NK-92 (cell line): ENCODE data around the gene ATG5.

Experiments used
- DNase-seq: peaks from one replicate; lab custom pipeline; 2025; ENCODE audit not compliant: unreplicated experiment; lab: John Stamatoyannopoulos, UW

Gene ATG5

DNA sequence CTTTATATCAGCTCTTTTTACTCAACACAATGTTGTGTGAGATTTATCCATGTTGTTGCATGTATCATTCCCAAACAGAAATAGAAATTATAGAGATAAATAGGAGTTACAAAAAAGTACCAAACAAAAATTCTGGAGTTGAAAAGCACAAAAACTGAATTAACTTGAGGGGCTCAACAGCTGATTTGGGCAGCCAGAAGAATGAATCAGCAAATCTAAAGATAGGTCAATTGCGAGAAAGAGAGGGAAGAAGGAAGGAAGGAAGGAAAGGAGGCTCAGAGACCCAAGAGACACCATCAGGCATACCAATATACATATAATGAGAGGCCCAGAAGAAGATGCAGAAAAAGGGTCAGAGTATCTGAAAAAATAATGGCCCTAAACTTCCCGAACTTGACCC lies 98.9 kb downstream of the ATG5 start:
- DNase-seq, result no peak

DNA sequence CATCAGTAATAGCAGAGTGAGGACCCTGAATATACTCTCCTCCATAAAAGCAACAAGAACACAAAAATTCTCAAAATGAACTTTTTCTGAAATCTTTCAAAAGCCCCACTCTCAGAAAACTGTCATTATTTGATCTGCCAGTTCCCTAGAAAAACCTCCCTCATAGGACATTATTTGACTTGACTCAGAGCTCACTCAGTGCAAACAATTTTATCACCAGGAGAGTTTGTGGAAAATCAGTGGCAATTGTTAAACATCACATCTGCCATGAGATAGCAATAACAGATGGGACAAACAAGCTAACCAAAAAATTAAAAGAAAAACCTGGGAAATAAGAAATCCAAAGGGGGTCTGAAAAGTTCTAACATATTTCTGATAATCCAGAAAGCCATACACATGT lies 100.0 kb downstream of the ATG5 start:
- no peak for DNase-seq

DNA sequence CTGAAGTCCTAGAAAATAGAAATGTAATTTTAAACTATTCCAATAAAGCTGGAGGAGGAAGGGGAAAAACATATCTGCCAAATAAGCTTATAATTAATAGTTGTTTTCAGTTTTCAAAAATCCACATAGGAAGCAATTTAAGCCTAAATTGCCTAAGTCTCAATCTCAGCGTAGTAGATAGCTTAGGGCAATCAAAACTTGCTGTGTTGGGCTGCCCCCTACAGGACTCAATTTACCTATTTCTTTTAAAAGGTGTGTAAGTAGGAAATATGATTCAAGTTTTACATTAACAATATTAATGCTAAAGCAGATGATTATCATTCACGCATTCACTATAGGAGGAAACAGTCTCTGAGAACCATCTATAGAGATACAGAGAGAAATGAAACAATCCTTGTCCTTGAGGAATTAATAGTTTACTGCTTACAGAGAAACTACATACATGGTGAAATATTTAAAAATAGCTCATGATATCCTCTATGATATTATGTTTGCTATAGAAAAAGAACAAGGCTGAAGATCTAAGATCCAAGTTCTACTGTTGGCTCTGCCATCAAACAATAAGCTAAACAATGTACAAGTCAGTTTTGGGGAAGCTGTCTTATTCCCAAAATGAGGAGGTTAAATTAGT lies 102.1 kb downstream of the ATG5 start:
- no peak for DNase-seq

DNA sequence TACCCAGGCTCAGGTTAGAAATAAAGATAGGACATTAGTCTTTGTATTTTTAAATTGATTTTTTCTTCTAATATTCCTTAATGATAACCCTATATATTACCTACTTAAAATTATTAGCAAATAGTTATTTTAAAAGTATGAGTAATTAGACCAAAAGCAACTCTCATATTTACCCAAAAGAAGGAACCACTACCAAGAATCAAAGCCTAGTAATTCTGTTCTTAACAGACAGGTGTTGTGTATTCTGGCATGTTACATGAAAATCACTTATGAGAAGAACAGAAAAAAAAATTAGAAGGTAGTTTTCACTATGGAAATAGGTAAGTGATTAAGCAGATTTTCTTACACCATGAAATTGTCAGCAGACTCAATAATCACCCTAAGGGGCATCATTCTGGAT lies 105.1 kb downstream of the ATG5 start:
- DNase-seq, result no peak

DNA sequence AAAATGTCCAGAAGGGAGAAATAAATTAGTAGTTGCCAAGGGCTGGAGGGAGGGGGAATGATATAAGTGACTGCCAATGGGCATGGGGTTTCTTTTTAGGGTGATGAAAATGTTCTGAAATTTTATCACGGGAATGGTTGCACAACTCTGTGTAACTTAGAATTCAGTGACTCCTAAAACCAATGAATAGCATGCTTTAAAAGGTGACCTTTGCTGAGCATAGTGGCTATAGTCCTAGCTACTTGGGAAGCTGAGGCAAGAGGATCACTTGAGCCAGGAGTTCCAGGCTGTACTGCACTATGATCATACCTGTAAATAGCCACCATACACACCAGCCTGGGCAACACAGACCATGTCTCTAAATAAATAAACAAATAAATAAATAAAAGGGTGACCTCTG lies 109.0 kb downstream of the ATG5 start:
- DNase-seq, result no peak

DNA sequence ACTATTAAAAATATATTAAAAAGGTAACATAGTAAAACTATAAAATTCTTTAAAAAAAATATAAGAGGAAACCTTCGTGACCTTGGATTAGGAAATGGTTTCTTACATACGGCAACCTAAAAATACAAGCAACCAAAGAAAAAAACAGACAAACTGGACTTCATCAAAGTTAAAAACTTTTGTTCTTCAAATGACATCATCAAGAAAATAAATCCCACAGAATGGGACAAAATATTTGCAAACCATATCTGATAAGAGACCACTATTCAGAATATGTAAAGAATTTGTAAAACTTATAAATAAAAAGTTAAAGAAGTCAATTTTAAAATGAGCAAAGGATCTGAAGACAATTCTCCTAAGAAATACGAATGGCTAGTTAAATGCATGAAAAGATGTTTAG lies 110.0 kb downstream of the ATG5 start:
- DNase-seq, result no peak

DNA sequence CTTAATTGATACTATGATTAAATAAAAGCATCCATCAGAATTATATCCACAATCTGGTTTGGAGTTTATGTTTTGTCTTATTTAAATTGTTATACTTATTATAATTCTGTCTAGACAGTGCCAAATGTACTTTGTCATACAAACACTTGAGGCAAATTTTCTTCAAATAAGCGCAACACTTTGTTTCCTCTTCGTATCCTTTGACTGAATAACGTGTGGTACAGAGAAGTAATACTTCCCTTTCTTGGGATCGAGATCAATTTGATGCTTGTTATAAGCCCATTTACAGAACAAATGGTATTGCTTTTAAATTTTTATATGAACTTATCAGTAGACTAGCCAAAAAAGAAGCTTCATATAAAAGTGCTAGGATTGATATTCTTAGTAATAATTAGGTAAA lies 111.0 kb downstream of the ATG5 start:
- DNase-seq, result no peak

DNA sequence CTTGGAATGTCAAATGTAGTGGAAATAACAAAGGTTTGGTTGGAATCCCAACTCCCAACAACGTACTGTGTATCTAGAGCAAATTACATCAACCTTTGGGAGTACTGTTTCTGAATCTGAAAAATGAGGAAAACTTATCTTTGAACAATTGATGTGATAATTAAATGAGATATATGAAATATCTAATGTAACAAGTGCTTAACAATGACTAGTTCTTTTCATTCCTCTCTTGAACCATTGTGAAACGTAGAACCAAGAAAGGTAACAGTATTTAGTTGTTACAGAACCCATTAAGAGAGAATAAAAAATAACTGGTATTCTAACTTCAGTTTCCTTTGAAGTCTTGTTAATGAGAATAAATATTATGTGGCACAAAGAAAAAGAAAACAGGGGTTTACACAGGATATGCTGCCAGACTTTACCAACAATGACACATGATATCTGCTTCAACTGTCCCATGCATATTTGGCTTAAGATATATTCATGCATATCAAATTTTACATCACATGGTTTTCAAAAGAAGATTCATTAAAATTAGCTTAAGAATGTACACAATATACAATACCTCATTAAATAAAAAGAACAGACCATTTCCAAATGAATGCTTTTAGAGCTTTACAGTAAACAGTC lies 111.8 kb downstream of the ATG5 start:
- no peak for DNase-seq

DNA sequence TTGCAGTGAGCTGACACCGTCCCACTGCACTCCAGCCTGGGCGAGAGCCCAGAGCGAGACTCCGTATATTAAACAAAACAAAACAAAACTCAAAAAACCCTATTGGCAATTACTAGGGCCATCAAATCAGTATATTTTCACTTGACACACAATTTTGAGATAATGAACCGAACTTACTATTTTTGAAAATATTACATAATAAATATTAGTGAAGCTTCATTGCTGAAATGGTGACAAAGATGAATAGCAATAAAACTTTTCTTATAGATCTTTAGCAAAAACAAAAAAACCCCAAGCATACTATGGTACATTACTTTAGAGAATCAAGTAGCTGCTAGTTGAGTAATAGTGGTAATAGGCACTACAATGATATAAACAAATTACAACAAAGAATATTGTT lies 113.0 kb downstream of the ATG5 start:
- DNase-seq, result no peak

DNA sequence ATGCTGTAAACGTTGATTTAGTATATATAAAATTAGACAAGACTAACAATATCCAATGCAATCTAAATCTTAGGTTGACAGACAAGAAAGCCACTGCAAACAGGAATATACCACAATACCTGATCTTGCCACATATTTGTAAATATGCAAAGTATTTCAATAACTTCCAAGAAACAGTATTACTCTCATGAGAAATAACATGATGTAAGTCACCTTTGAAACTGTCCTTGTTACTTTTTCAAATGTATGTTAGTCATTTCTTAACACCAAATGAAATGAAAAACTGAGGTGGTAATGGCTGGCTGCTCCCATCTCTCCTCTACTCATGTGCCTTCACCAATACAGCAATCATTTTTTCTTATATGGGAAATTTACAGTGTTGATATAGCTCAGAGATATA lies 118.7 kb downstream of the ATG5 start:
- no peak for DNase-seq

DNA sequence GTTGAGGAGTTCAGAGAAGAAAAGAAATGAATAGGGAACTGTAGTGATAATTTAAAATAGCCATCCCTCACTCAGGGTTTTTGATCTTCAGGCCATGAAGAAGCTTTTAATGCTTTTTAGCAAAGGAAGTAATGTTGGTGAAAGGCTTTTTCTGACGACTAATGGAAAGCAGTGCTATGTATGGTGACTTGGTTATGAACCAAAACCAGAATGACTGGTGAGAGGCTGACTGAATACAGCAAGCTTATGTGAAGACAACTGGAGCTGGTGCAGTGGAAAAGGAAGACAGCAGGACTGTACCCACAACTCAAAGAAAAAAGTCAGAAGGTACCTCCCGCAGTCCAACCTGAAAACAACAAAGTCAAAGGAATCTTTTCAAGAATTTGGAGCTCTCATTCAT lies 120.6 kb downstream of the ATG5 start:
- DNase-seq, result no peak

DNA sequence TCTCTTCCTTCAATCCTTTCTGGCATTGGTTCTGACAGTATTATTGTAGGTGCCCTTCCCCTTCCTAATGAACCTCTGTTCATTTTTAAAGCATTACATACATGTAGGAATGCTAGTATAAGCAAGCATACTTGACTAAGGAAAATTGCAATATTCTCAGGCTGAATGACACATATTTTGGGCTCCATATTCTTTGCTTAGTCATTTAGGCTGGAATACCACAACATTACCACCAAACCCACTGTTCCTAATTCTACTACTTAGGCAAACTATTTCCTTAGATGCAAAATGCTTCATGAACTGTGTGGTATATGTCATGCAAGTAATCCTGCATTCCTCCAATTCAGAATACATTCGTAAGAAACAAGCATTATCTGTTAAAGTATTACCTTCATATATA lies 125.6 kb downstream of the ATG5 start:
- no peak for DNase-seq

DNA sequence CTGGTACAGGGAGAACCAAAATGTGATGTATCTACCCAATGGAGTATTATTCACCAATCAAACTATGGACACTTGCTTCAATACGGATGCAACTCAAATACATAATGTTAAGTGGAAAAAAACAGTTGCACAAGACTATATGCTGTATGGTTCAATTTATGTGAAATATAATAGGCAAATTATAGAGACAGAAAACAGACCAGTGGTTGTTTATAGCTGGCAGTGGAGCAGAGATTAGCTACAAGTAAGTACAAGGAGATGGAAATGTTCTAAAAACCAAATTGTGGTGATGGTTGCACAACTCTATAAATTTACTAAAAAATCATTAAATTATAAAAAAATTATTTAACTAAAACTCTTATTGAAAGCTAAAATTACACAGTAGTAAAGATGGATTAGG lies 126.2 kb downstream of the ATG5 start:
- no peak for DNase-seq

DNA sequence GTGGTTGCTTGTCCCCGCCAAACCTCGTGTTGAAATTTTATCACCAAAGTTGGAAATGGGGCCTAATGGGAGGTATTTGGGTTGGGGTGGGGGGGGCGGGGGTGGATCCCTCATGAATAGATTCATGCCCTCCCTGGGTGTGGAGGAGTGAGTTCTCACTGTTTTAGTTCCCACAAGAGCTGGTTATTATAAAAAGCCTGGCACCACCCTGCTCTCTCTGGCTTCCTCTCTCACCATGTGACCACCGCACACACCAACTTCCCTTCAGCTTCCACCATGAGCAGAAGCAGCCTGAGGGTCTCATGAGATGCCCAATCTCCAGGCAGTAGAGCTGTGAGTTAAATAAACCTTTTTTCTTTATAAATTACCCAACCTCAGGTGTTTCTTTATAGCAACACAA lies 128.1 kb downstream of the ATG5 start:
- no peak for DNase-seq

DNA sequence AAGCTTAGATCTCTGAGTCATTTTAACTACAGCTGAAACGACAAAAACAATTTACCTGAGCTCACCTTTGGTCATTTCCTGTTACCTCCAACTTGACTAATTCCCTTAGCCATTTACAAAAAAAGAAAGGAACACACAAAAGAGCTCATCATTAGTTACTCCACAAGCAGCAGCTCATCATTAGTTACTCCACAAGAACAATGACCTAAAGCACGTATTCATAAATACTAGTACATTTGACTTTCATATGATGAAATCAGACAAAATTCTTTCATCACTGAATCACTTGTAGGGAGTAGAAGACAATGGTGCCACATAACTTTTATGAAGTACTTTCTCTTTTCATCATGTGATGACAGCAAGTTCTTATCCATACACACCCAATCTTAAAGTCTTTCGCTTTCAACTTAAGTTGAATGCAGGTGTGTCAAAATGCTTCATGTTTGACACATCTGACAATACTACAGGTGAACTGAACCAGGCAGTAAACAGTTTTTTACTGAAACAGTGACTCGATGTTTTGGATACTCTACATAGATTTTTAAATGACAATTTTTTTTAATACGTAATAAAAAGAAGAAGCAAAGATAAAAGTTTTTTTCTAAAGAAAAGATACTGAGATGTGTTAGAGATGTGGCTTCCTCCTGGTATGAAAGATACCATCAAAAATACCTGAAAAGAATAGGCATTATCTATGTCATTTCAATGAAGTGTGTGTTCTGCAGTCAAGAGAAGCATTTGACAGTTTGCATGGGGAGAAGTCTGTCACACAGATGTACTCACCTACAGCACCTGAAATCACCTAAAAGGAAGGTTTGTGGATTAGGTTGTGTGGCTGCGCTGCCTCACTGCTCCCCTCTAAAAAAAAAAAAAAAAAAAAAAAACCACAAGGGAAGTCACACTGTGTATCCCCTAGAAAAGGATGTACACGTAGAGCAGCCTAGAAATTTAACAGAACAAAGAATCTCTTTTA lies 130.3 kb downstream of the ATG5 start:
- DNase-seq, result no peak

DNA sequence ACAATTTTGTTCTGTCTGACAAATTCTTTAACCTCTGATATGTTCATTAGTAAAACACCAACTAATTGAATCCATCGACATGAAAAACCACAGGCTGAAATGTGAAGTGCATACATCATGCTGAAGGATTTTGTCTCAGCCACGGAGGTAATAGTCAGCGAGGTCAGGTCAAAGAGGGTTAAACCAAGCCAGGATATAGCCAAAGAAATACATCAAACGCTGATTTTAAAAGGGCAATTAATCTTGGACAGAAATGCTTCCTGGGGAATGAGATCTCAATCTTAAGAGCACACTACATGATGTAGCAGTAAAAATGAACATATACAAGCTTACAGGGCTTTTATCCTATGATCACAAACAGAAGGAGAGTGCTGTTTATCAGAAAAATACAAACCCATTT lies 132.7 kb downstream of the ATG5 start:
- DNase-seq, result no peak

DNA sequence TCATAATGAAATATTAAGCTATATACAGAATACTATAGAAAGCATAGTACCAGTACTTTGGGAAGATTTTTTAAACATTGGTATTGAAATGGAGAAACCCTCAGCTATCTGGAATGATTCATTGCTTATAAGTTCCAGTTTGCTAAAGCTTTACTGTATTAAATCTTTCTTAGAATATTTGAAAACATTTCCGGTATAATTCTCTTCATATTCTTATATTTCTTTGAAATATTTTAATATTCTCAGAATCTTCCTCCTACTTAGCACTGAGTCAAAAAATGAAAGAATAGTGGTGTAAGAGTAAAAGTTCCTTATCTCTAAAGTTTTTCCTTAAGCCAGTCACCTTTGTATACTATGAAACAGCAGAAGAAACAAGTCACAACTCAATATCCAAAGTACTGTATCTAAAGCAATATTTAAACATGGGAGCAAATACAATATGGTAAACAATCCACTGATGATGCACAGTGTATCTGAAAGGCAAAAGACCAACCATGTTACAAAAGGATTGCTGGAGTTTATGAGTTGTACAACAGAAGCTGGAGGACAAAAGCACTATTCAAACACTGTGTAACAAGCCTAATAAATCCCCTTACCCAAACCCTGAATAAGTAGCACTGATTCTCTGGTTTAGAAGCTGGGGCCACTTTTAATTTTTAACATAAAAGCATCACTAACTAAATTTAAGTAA lies 137.3 kb downstream of the ATG5 start:
- DNase-seq, result no peak

DNA sequence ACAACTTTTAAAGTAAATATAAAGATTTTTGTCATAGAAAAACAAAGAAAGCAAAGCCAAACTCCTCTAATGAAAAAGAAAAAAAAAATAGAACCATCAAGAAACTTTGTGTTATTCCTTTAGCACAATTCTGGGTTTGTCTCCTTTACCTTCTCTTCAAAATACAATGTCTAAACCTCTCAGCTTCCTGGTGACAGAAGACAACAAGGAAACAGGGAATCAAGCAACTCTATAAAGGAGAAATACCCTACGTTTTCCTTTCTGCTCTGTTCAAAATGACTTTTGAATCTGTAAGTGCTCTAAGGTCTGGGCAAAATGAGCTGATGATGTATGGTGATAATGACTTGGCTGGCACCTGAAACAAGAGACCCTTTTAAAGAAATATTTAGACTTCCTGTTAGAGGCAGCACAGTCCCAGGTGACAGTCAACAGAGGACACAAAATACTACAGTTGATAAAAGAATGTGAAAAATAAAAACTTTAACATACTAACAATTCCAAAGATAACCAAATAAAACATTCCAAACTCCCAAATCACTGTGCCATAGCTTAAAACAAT lies 138.1 kb downstream of the ATG5 start:
- DNase-seq, result no peak

DNA sequence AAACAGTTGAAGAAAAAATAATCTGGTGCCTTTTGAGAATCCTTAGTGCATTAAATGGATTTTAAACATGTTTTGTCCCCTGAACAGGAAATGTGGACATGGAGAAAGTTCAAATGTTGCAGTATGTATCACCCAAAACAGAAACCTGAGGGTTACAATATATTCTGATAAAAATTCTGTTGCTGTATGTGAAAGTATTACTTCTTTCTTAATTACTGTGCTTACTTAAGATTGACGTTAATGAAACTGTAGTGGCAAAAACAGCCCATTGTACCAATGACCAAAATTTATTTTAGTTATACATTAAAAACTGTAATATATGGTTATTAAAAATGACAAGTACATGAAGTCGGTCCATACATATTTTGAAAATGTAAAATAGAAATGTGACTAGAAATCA lies 138.8 kb downstream of the ATG5 start:
- no peak for DNase-seq

DNA sequence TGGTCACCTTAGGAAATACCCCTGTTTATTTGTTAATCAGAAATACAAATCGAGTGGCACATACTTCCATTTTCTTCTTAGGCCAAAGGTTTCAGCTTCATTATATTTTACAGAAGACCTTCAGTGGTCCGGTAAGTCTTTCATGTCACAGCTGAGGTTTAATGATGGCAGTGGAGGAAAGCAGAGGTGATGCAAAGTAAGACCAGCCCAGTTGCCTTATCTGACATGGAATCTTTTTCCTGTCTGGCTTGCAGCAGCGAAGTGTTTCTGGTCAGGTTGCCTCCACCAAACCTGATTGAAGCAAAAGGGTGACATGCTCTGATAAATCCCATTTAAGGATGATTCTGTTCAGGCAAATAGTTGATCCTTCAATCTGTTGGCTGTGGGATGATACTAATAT lies 139.4 kb downstream of the ATG5 start:
- no peak for DNase-seq

DNA sequence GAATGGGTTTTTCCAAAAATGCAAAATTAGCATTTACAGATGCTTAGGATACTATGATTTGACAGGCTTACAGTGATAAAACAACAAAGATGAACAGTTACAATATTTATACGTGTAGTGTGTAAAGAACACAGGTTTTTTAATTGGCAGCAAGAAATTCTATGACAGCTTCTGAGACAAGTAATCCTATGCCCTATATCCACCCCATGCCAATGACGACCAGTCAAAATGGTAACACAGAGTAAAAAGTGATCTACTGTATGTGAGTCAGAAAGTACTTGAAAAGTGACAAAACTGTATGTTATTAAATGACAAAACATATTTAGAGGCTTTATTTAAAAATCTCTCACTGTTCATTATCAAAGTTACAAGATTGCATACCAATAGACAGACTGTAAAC lies 139.9 kb downstream of the ATG5 start:
- no peak for DNase-seq
